Measurements from ENCODE around the gene MXRA7. TPM values are rescaled to one million over a fixed set of nuclear protein-coding genes. Genes with fewer than 3 reads are reported as not detected.
A peak's percentile ranks its signal among the peaks of the same experiment; 100 is the strongest.

Gene MXRA7
- total RNA-seq, 4 donors from 2014 or later: 362 to 576 (median 421) TPM

DNA sequence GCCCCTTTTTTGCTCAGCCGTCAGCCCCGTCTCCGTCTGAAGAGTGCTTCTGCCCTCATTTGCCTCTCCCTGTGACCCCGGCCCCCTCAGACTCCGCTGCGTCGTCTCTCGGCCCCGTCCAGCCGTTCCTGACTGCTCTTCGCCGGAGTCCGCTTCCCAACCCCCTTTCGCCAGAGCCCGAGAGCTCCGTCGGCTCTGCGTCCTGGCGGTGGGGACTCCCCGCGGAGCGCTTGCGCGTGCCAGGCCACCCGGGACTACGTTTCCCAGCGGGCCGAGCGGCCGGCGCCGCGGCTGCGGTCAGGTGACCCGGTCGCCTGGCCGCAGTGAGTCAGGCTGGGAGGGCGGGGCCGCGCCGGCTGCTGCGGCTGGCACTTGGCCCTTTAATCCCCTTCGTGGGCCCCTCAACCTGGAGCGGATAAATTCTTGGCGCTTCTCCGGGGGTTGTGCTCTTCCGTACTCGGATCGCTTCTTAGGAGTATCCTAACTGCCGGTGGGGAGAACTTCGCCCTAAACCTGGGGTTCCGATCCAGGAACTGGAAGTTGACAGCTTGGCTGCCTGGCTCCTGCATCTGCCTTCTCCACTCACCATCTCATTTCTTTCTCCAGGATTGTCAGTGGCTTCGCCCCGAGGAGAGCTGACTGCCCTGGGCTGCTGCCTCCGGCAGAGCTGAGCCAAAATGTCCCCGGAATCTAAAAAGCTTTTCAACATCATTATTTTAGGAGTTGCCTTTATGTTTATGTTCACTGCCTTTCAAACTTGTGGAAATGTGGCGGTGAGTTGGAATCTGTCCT, 27.1 kb upstream of the MXRA7 start, which contains the start of gene MFSD11:
Gene MFSD11 (plus strand): TSS at position 444 of the 792 bp plus-strand sequence. CDS start 234 bp downstream, at position 678.
- peak; percentile 24 to 76 for TF ChIP-seq POLR2A (IDR thresholded peaks at IDR 0.05)
- TF ChIP-seq, protein P1, sequence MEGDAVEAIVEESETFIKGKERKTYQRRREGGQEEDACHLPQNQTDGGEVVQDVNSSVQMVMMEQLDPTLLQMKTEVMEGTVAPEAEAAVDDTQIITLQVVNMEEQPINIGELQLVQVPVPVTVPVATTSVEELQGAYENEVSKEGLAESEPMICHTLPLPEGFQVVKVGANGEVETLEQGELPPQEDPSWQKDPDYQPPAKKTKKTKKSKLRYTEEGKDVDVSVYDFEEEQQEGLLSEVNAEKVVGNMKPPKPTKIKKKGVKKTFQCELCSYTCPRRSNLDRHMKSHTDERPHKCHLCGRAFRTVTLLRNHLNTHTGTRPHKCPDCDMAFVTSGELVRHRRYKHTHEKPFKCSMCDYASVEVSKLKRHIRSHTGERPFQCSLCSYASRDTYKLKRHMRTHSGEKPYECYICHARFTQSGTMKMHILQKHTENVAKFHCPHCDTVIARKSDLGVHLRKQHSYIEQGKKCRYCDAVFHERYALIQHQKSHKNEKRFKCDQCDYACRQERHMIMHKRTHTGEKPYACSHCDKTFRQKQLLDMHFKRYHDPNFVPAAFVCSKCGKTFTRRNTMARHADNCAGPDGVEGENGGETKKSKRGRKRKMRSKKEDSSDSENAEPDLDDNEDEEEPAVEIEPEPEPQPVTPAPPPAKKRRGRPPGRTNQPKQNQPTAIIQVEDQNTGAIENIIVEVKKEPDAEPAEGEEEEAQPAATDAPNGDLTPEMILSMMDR (IDR thresholded peaks at IDR 0.05): peak in 1 of 6 experiments; percentile 18
- Histone ChIP-seq H3K9me3 (no peaks in the 10 kb centered on the region), H3K4me1 (peaks cover 34 to 37% of the 10 kb centered on the region in 2 donors), H3K27me3 (no peaks in the 10 kb centered on the region), H3K4me3 (replicated peaks in 1 of 3) (peak within 1 kb of the TSS; percentile 83 to 98 (median 94)), H3K36me3 (peaks cover 29 to 32% of the 10 kb centered on the region in 2 donors), H3K27ac (peak within 1 kb of the TSS; percentile 96 to 99 (median 97))
- 0% methylated on average over 39 to 52 of the region's 57 CpGs for WGBS, 2 donors
- DNase-seq: peak; percentile 91 to 92
- intact Hi-C loops (cut with DNase I): no loop called here

DNA sequence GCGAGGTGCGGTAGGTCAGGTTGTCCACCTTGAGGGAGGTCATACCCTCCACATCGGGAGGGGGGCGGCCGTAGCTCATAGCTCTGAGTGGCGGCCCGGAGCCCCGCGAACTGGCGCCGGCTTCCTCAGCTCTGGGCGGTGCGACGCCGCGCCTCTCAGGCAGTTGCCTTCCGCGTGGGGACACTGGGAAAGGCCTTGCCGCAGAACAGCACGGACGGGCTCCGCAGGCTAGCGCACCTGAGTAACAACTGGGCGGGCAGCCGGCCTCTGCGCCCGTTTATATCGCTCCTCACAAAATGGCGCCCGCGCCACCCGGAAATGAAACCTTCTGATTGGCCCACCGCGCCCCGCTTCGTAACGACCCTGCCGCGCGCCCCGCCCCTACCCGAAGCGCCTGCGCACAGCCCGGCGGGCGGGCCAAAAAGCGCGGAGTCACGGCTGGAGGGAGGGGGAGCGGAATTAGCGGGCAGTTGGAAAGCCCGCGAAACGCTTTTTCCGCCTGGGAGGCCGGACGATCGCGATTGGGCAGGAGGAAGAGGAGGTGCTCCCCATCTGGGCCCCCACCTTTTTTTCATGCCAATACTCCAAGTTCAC, 26.4 kb upstream of the MXRA7 start, which contains the start of gene SRSF2:
Gene SRSF2 (minus strand): TSS at position 250 of the 594 bp plus-strand sequence. CDS start 171 bp downstream, at position 79.
- H3K27me3 ChIP-seq: no peaks in the 10 kb centered on the region
- 0 to 2% methylated on average over 19 to 21 of the region's 60 CpGs for WGBS, 2 donors
- H3K9me3 ChIP-seq: no peaks in the 10 kb centered on the region
- H3K36me3 ChIP-seq: peaks cover 23 to 36% of the 10 kb centered on the region in 2 donors
- peak; percentile 98 for DNase-seq
- peak within 1 kb of the TSS; percentile 83 to 98 (median 94) for H3K4me3 ChIP-seq (replicated peaks in 1 of 3)
- TF ChIP-seq, protein P1 (IDR thresholded peaks at IDR 0.05): peak in 1 of 6 experiments; percentile 6
- peak; percentile 100 for TF ChIP-seq POLR2A (IDR thresholded peaks at IDR 0.05)
- H3K4me1 ChIP-seq: peaks cover 34 to 42% of the 10 kb centered on the region in 2 donors
- H3K27ac ChIP-seq: peak within 1 kb of the TSS; percentile 96 to 99 (median 97)
- intact Hi-C loops (cut with DNase I): no loop called here

DNA sequence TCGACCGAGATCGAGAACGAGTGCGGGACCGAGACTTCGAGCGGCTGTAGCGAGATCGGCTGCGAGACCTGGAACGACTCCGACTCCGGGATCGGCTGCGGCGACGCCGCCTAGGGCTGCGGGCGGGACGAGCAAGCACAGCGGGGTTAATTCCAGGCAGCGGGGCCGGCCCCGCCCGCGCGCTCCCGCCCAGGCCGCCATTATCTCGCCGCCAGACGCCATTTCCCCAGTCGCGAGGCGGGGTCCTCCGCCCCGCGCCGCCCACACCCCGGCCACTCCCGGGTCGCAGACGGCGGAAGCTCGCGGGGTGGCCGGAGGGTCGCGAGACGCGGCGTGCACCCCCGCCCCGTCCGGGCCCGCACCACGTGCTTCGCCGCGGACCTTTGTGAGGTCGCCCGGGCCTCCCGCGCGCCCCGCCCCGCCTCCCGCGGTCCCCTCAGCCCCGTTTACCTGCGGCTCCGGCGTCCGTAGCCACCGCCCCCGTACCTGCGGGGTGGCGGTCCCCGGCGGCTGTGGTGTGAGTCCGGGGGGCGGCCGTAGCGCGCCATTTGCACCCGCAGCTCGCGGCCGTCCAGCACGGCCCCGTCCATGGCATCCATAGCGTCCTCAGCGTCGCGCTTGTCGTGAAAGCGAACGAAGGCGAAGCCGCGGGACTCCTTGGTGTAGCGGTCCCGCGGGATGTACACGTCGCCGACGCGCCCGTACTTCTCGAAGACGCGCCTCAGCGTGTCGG, 25.8 kb upstream of the MXRA7 start:
- 0% methylated on average over 22 of the region's 117 CpGs; no CpG with 5 or more reads in 1 of the 2 donors for WGBS, 2 donors
- H3K4me1 ChIP-seq: peaks cover 34 to 47% of the 10 kb centered on the region in 2 donors
- no peaks in the 10 kb centered on the region for H3K9me3 ChIP-seq
- H3K4me3 ChIP-seq (replicated peaks in 1 of 3): peak overlapping the region; percentile 83 to 98 (median 94)
- intact Hi-C loops (cut with DNase I): no loop called here
- H3K27ac ChIP-seq: peak overlapping the region; percentile 96 to 99 (median 97)
- H3K36me3 ChIP-seq: peaks cover 21 to 32% of the 10 kb centered on the region in 2 donors
- TF ChIP-seq, protein P1 (IDR thresholded peaks at IDR 0.05): peak in 2 of 6 experiments; percentile 13 to 24
- TF ChIP-seq POLR2A (IDR thresholded peaks at IDR 0.05): peak in 1 of 2 donors; percentile 63
- peak; percentile 73 to 75 for DNase-seq
- H3K27me3 ChIP-seq: no peaks in the 10 kb centered on the region

DNA sequence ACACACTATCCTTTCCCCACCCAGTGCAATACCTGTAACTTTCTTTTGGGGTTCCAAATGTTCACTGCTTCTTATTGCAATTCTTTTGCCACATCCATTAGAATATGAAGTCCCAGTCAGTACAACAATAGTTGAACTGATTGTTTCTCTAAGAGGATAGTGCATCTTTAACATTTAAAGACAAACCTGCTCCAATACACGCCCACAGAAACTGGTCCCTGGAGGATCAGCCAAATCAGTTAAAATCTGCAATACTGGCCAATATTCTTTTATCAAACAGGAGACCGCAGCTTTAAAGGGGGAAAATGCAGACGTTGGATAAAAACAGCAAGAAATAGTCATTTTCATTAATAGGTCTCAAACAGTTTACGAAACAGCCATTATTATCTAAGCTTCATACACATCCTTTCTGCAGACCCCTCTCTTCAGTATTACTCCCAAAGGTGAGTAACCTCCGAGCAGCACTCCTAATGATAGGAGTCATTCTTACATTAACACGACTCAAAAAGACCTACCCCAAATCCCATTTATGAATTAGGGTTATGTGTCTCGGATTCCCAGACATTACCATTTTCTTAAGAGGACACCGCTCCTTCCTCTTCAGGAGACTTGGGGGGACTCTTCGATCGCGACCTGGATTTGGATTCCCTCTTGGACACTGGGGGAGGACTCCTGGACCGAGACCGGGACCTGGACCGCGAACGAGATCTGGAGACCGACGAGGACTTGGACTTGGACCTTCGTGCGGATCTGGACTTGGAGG, 25.0 kb upstream of the MXRA7 start:
- TF ChIP-seq, protein P1 (IDR thresholded peaks at IDR 0.05): no peak
- TF ChIP-seq POLR2A (IDR thresholded peaks at IDR 0.05): no peak
- peak overlapping the region; percentile 96 to 99 (median 97) for H3K27ac ChIP-seq
- intact Hi-C loops (cut with DNase I): no loop called here
- peaks cover 34 to 47% of the 10 kb centered on the region in 2 donors for H3K4me1 ChIP-seq
- no peaks in the 10 kb centered on the region for H3K27me3 ChIP-seq
- H3K4me3 ChIP-seq (replicated peaks in 1 of 3): peak overlapping the region; percentile 83 to 98 (median 94)
- 3 to 6% methylated on average over 11 to 19 of the region's 20 CpGs for WGBS, 2 donors
- peaks cover 21 to 32% of the 10 kb centered on the region in 2 donors for H3K36me3 ChIP-seq
- no peaks in the 10 kb centered on the region for H3K9me3 ChIP-seq
- no peak for DNase-seq
